GM12878 (cell line): ENCODE data around the gene RIF1. TPM values are rescaled to one million over a fixed set of nuclear protein-coding genes. Genes with fewer than 3 reads are reported as not detected.

Source experiments
- ATAC-seq: fragments of 200-7000 bp; cut with Tn5 transposase; 3 replicates; pipeline ENCODE4 v1.9.1; 2020; ENCODE audit warnings: mild to moderate bottlenecking, moderate library complexity
- BruUV-seq: library from RNA; stranded (reverse); fragments of 400-500 nt; replicated peaks from 2 replicates; lab custom pipeline; 2021; lab: Mats Ljungman, UMichigan
- CTCF ChIA-PET: fragments of 300-600 bp; sonication (Branson Sonifier 250); formaldehyde crosslinking; extraction: SDS; loops from one replicate; lab custom pipeline; 2021; ENCODE audit warnings: inconsistent platforms; lab: Yijun Ruan, JAX
- POLR2A ChIA-PET: fragments of 350-600 bp; formaldehyde crosslinking; extraction: SDS; loops from one replicate; lab custom pipeline; 2021; ENCODE audit warnings: inconsistent platforms; lab: Charles Lee
- RAD21 ChIA-PET: fragments of 300-600 bp; sonication (Branson Sonifier 250); formaldehyde crosslinking; loops from one replicate; lab custom pipeline; 2023; ENCODE audit warnings: antibody characterized with exemption; ENCODE audit not compliant: unreplicated experiment; lab: Charles Lee
- SMC1A ChIA-PET: fragments of 300-600 bp; sonication (Branson Sonifier 250); formaldehyde crosslinking; loops from one replicate; lab custom pipeline; 2023; ENCODE audit not compliant: unreplicated experiment, uncharacterized antibody; lab: Charles Lee
- DNase-seq: peaks from one replicate; pipeline ENCODE4 v3.0.0-alpha.2; 2011; ENCODE audit warnings: low read depth, low spot score
- FAIRE-seq: peaks from 3 replicates; lab custom pipeline; 2011; peaks lifted over from hg19 to GRCh38; lab: Jason Lieb, UNC
- H2AFZ ChIP-seq: 2 replicates; pipeline ENCODE4 v1.6.0; 2011; ENCODE audit warnings: low read depth, low read length, control low read depth; ENCODE audit not compliant: control insufficient read depth
- H3K27ac ChIP-seq: 2 replicates; pipeline ENCODE4 v1.5.1; 2011; ENCODE audit warnings: control low read depth; ENCODE audit not compliant: control insufficient read depth, insufficient read depth
- H3K27me3 ChIP-seq, 2 experiments: replicated peaks in 1 of 2; 2 replicates each; pipeline versions ENCODE4 v1.6.0 to v1.6.1; 2011; ENCODE audit warnings: low read length in 1 of 2; ENCODE audit not compliant: control insufficient read depth in 2 of 2, insufficient read depth in 2 of 2
- H3K36me3 ChIP-seq, 2 experiments: 2 replicates each; pipeline ENCODE4 v1.5.1; 2011; ENCODE audit warnings: low read length in 1 of 2; ENCODE audit not compliant: control insufficient read depth in 2 of 2, insufficient read depth in 2 of 2
- H3K4me1 ChIP-seq: 2 replicates; pipeline ENCODE4 v1.6.1; 2011; ENCODE audit warnings: mild to moderate bottlenecking, low read length, moderate library complexity, mixed read lengths; ENCODE audit not compliant: control insufficient read depth, insufficient read depth
- H3K4me2 ChIP-seq: 2 replicates; pipeline ENCODE4 v1.6.0; 2011; ENCODE audit warnings: control low read depth; ENCODE audit not compliant: control insufficient read depth, insufficient read depth
- H3K4me3 ChIP-seq: fragments of 200-600 bp; sonication (generic); 2 replicates; pipeline ENCODE4 v1.5.1; 2016
- H3K79me2 ChIP-seq: 2 replicates; pipeline ENCODE4 v1.6.0; 2011; ENCODE audit warnings: low read length; ENCODE audit not compliant: control insufficient read depth, insufficient read depth
- H3K9ac ChIP-seq: 2 replicates; pipeline ENCODE4 v1.8.0; 2011; ENCODE audit warnings: low read length, control low read depth, mixed read lengths; ENCODE audit not compliant: control insufficient read depth, insufficient read depth
- H3K9me3 ChIP-seq: replicated peaks from 3 replicates; pipeline ENCODE4 v1.5.1; 2011; ENCODE audit warnings: mild to moderate bottlenecking, low read length; ENCODE audit not compliant: control insufficient read depth, insufficient read depth
- H4K20me1 ChIP-seq: 2 replicates; pipeline ENCODE4 v1.6.0; 2011; ENCODE audit not compliant: control insufficient read depth, insufficient read depth
- KAT2A ChIP-seq: conservative IDR thresholded peaks from 2 replicates; pipeline ENCODE4 v1.6.1; 2011; ENCODE audit warnings: low read depth, low read length; ENCODE audit not compliant: control insufficient read depth
- MXI1 ChIP-seq: fragments of 150-350 bp; IDR thresholded peaks from 2 replicates; pipeline ENCODE4 v1.6.1; 2011; ENCODE audit warnings: low read depth, mild to moderate bottlenecking, inconsistent platforms, low read length, improper control_type of control experiment
- NFYA ChIP-seq: IDR thresholded peaks from 2 replicates; pipeline ENCODE4 v1.6.1; 2011; ENCODE audit warnings: low read depth, mild to moderate bottlenecking, low read length, improper control_type of control experiment, borderline replicate concordance
- PRDM15 ChIP-seq: fragments of 450-650 bp; formaldehyde crosslinking; IDR thresholded peaks from 2 replicates; pipeline ENCODE4 v1.4.0; 2020; ENCODE audit warnings: mild to moderate bottlenecking, moderate library complexity
- RBBP5 ChIP-seq: fragments of 200-600 bp; sonication (generic); conservative IDR thresholded peaks from 2 replicates; pipeline ENCODE4 v1.6.1; 2016
- RCOR1 ChIP-seq: conservative IDR thresholded peaks from 2 replicates; pipeline ENCODE4 v1.6.1; 2012; ENCODE audit warnings: low read depth, low read length, improper control_type of control experiment
- STAT3 ChIP-seq: IDR thresholded peaks from 2 replicates; pipeline ENCODE4 v1.6.1; 2011; ENCODE audit warnings: low read depth, low read length, improper control_type of control experiment
- ZBTB33 ChIP-seq: fragments of 450-650 bp; IDR thresholded peaks from 2 replicates; pipeline ENCODE4 v1.6.1; 2017; ENCODE audit warnings: mild to moderate bottlenecking
- ZNF274 ChIP-seq: IDR thresholded peaks from one replicate; pipeline ENCODE4 v1.8.0; 2011; ENCODE audit not compliant: insufficient read length, insufficient read depth
- WGBS: methylation state at CpG from one replicate; pipeline ENCODE4 v1.1.6; 2016; ENCODE audit warnings: low lambda C conversion rate; ENCODE audit not compliant: insufficient replicate concordance, insufficient coverage; ENCODE audit errors: missing lambda C conversion rate; 5-methylcytosine and 5-hydroxymethylcytosine counted together
- in situ Hi-C: fragments of 300-500 bp; cut with MboI; formaldehyde crosslinking; loops from 9 replicates; pipeline ENCODE4 v1.14.3; 2018; ENCODE audit warnings: mixed read lengths
- intact Hi-C: fragments of 100-400 bp; cut with micrococcal nuclease; formaldehyde crosslinking; loops from one replicate; pipeline ENCODE4 v1.14.2; 2022; ENCODE audit not compliant: unreplicated experiment
- polyA plus RNA-seq, 11 experiments: library from polyadenylated mRNA; depleted of rRNA in 4 of 11; unstranded in 6 of 11; stranded (reverse) in 5 of 11; fragments of >200 nt; fragmentation: Nextera tagmentation in 4 of 11; fragmentation: Illumina TruSeq in 1 of 11; extraction: Ambion mirVana in 4 of 11; extraction: Trizol in 1 of 11; gene quantifications; 1 replicate in 1 of 11; 2 replicates in 10 of 11; pipeline versions ENCODE4 v1.2.1 to v1.2.3, GENCODE V29; 2011 to 2016; ENCODE audit warnings: inconsistent platforms in 2 of 11, missing spikeins in 2 of 11, low read depth in 1 of 11
- total RNA-seq, 4 experiments: library from RNA; depleted of rRNA in 3 of 4; stranded (reverse); fragments of >200 nt in 3 of 4; fragmentation: Illumina TruSeq in 1 of 4; extraction: Trizol in 1 of 4; gene quantifications; 2 replicates each; pipeline versions ENCODE4 v1.2.1 to v1.2.3, GENCODE V29; 2013 to 2021

The RIF1 gene
- total and polyA plus RNA-seq, 10 of the 15 experiments (the other 5 are each of a cell fraction or from before 2014, with no cell fraction given): 6.3 to 63.2 (median 34.4) TPM

- POLR2A ChIA-PET: no interaction called here
- RAD21 ChIA-PET: no interaction called here
- FAIRE-seq: no peak
- SMC1A ChIA-PET: interaction anchor here (0.6 kb wide), 1 partner anchor 9 kb away, joined by 3 read pairs; no protein-coding TSS in a partner anchor
- no TSS peak for BruUV-seq
- intact Hi-C loops (no loop called here), in situ Hi-C loops (no loop called here)
- Histone ChIP-seq H3K27me3 (no peaks in the 10 kb centered on the region), H3K9ac (no peak overlapping the region), H3K79me2 (no peaks in the 10 kb centered on the region), H3K36me3 (peaks cover 2 to 9% of the 10 kb centered on the region in 2 experiments), H4K20me1 (no peaks in the 10 kb centered on the region), H3K4me2 (no peak overlapping the region), H3K4me1 (peaks cover 4% of the 10 kb centered on the region), H3K9me3 (peaks cover 3% of the 10 kb centered on the region; the same call in 2 of the 3 replicates), H3K4me3 (no peak overlapping the region), H3K27ac (no peak overlapping the region), H2AFZ (no peak overlapping the region)
- DNase-seq: no peak
- no peak for ATAC-seq
- CTCF ChIA-PET: no interaction called here
- WGBS: 62% methylated on average over 4 of the region's 4 CpGs
- TF ChIP-seq NFYA: no peak
These were observed 72.5 kb downstream of the RIF1 start for GRCh38 chr2:151482171-151482725.

GRCh38 chr2:151483546-151483945, 73.8 kb downstream of the RIF1 start:
- no TSS peak for BruUV-seq
- no peak for FAIRE-seq
- RAD21 ChIA-PET: no interaction called here

More at GRCh38 chr2:151483546-151483945, 73.8 kb downstream of the RIF1 start:
- intact Hi-C loops: no loop called here
- Histone ChIP-seq H3K9me3 (peaks cover 3% of the 10 kb centered on the region; the same call in 2 of the 3 replicates), H3K4me2 (no peak overlapping the region), H3K9ac (no peak overlapping the region), H3K36me3 (peaks cover 2 to 9% of the 10 kb centered on the region in 2 experiments), H3K4me3 (no peak overlapping the region), H3K4me1 (peaks cover 4% of the 10 kb centered on the region), H3K79me2 (no peaks in the 10 kb centered on the region), H4K20me1 (no peaks in the 10 kb centered on the region), H3K27ac (no peak overlapping the region), H2AFZ (no peak overlapping the region), H3K27me3 (no peaks in the 10 kb centered on the region)
- in situ Hi-C loops: no loop called here
- ChIA-PET POLR2A (interaction anchor here (0.6 kb wide), 1 partner anchor 86 kb away, joined by 3 read pairs; no protein-coding TSS in a partner anchor), SMC1A (interaction anchor here (1.6 kb wide), 1 partner anchor 10 kb away, joined by 4 read pairs; no protein-coding TSS in a partner anchor), CTCF (no interaction called here)
- ATAC-seq (no peak), DNase-seq (no peak)
- WGBS: 95% methylated on average over 6 of the region's 6 CpGs
- TF ChIP-seq ZNF274: no peak
- TF ChIP-seq MXI1: no peak
- no peak for TF ChIP-seq PRDM15 (CRISPR knock-in tag)
- TF ChIP-seq NFYA: no peak
- TF ChIP-seq KAT2A: no peak
- no peak for TF ChIP-seq RCOR1
- TF ChIP-seq ZBTB33: no peak
- no peak for TF ChIP-seq RBBP5
- TF ChIP-seq STAT3: no peak
